HEK293 (cell line): ENCODE data around the gene ZNF771.

Experiments
- BCL11A ChIP-seq: fragments of 450-650 bp; formaldehyde crosslinking; IDR thresholded peaks from 2 replicates; pipeline ENCODE4 v1.5.1; 2016; ENCODE audit warnings: low read depth, missing biosample characterization, missing genetic modification characterization
- GLI4 ChIP-seq: fragments of 450-650 bp; formaldehyde crosslinking; IDR thresholded peaks from 2 replicates; pipeline ENCODE4 v1.5.1; 2016; ENCODE audit warnings: missing biosample characterization, missing genetic modification characterization
- GLIS2 ChIP-seq: fragments of 450-650 bp; formaldehyde crosslinking; IDR thresholded peaks from 2 replicates; pipeline ENCODE4 v1.5.1; 2016; ENCODE audit warnings: missing biosample characterization, missing genetic modification characterization
- HOXC10 ChIP-seq: sonication (generic); formaldehyde crosslinking; IDR thresholded peaks from 2 replicates; pipeline ENCODE4 v1.8.1; 2023; ENCODE audit warnings: mild to moderate bottlenecking, missing genetic modification reagents
- IKZF3 ChIP-seq: fragments of 450-650 bp; IDR thresholded peaks from 2 replicates; pipeline ENCODE4 v1.5.0; 2018; ENCODE audit warnings: missing biosample characterization, mild to moderate bottlenecking, missing genetic modification characterization, moderate library complexity
- KLF17 ChIP-seq: fragments of 450-650 bp; formaldehyde crosslinking; IDR thresholded peaks from 2 replicates; pipeline ENCODE4 v1.5.1; 2016; ENCODE audit warnings: missing biosample characterization, missing genetic modification characterization
- PBX3 ChIP-seq: sonication (generic); formaldehyde crosslinking; IDR thresholded peaks from 2 replicates; pipeline ENCODE4 v1.8.1; 2022; ENCODE audit warnings: mild to moderate bottlenecking, moderate library complexity, missing genetic modification reagents
- SETDB1 ChIP-seq: IDR thresholded peaks from one replicate; pipeline ENCODE4 v1.6.1; 2017; ENCODE audit warnings: mild to moderate bottlenecking, low read length, moderate library complexity, mixed read lengths; ENCODE audit not compliant: insufficient read length
- ZBTB11 ChIP-seq: fragments of 450-650 bp; formaldehyde crosslinking; conservative IDR thresholded peaks from 2 replicates; pipeline ENCODE4 v1.5.1; 2016; ENCODE audit warnings: low read depth, missing biosample characterization, missing genetic modification characterization
- ZBTB26 ChIP-seq: fragments of 450-650 bp; formaldehyde crosslinking; optimal IDR thresholded peaks from 2 replicates; pipeline ENCODE3; 2016; ENCODE audit warnings: missing biosample characterization, mild to moderate bottlenecking, missing genetic modification characterization
- ZBTB7A ChIP-seq: fragments of 450-650 bp; formaldehyde crosslinking; IDR thresholded peaks from 2 replicates; pipeline ENCODE4 v1.5.1; 2016; ENCODE audit warnings: low read depth, missing biosample characterization, missing genetic modification characterization
- ZFP37 ChIP-seq: fragments of 450-650 bp; formaldehyde crosslinking; IDR thresholded peaks from 2 replicates; pipeline ENCODE4 v1.5.1; 2016; ENCODE audit warnings: missing biosample characterization, missing genetic modification characterization
- ZNF169 ChIP-seq: fragments of 450-650 bp; formaldehyde crosslinking; IDR thresholded peaks from 2 replicates; pipeline ENCODE4 v1.5.1; 2016; ENCODE audit warnings: missing biosample characterization, missing genetic modification characterization
- ZNF174 ChIP-seq: fragments of 450-650 bp; formaldehyde crosslinking; IDR thresholded peaks from 2 replicates; pipeline ENCODE4 v1.5.0; 2017; ENCODE audit warnings: missing biosample characterization, mild to moderate bottlenecking, missing genetic modification characterization
- ZNF2 ChIP-seq: fragments of 450-650 bp; formaldehyde crosslinking; IDR thresholded peaks from 2 replicates; pipeline ENCODE4 v1.5.1; 2016; ENCODE audit warnings: missing biosample characterization, missing genetic modification characterization
- ZNF202 ChIP-seq: fragments of 450-650 bp; formaldehyde crosslinking; IDR thresholded peaks from 2 replicates; pipeline ENCODE4 v1.5.1; 2016; ENCODE audit warnings: missing biosample characterization, missing genetic modification characterization, borderline replicate concordance
- ZNF239 ChIP-seq: fragments of 450-650 bp; formaldehyde crosslinking; IDR thresholded peaks from 2 replicates; pipeline ENCODE4 v1.5.1; 2016; ENCODE audit warnings: missing biosample characterization, missing genetic modification characterization
- ZNF280C ChIP-seq: fragments of 450-650 bp; formaldehyde crosslinking; IDR thresholded peaks from 2 replicates; pipeline ENCODE4 v1.5.1; 2016; ENCODE audit warnings: missing biosample characterization, missing genetic modification characterization
- ZNF341 ChIP-seq: fragments of 450-650 bp; formaldehyde crosslinking; IDR thresholded peaks from 2 replicates; pipeline ENCODE4; 2016; ENCODE audit warnings: low read depth, missing biosample characterization, missing genetic modification characterization
- ZNF366 ChIP-seq: fragments of 450-650 bp; formaldehyde crosslinking; conservative IDR thresholded peaks from 2 replicates; pipeline ENCODE4 v1.5.1; 2016; ENCODE audit warnings: missing biosample characterization, missing genetic modification characterization
- ZNF398 ChIP-seq: fragments of 450-650 bp; formaldehyde crosslinking; IDR thresholded peaks from 2 replicates; pipeline ENCODE4 v1.5.1; 2017; ENCODE audit warnings: missing biosample characterization, missing genetic modification characterization
- ZNF544 ChIP-seq: fragments of 450-650 bp; formaldehyde crosslinking; IDR thresholded peaks from 2 replicates; pipeline ENCODE4 v1.5.0; 2017; ENCODE audit warnings: missing biosample characterization, missing genetic modification characterization
- ZNF548 ChIP-seq: fragments of 450-650 bp; formaldehyde crosslinking; IDR thresholded peaks from 2 replicates; pipeline ENCODE4 v1.5.1; 2016; ENCODE audit warnings: missing biosample characterization, missing genetic modification characterization
- ZNF645 ChIP-seq: fragments of 450-650 bp; formaldehyde crosslinking; IDR thresholded peaks from 2 replicates; pipeline ENCODE4; 2016; ENCODE audit warnings: missing biosample characterization, missing genetic modification characterization
- ZNF704 ChIP-seq: fragments of 450-650 bp; formaldehyde crosslinking; IDR thresholded peaks from 2 replicates; pipeline ENCODE4 v1.5.1; 2016; ENCODE audit warnings: missing biosample characterization, missing genetic modification characterization
- ZNF768 ChIP-seq: fragments of 450-650 bp; formaldehyde crosslinking; IDR thresholded peaks from 2 replicates; pipeline ENCODE4 v1.5.1; 2018; ENCODE audit warnings: missing biosample characterization, mild to moderate bottlenecking, missing genetic modification characterization

Gene ZNF771

GRCh38 chr16:30368122-30368791 is 39.1 kb upstream of the ZNF771 start (continued):
- TF ChIP-seq PBX3 (CRISPR knock-in tag), result no peak
- no peak for TF ChIP-seq ZNF280C (tag by site-specific recombination)
- TF ChIP-seq GLI4, result no peak
- TF ChIP-seq ZBTB26 (tag by site-specific recombination), result no peak
- TF ChIP-seq ZNF341 (tag by site-specific recombination), result 0 out of 2 replicates have a peak, but pooled peaks have one; percentile 22
- peak; percentile 56 for TF ChIP-seq GLIS2
- TF ChIP-seq SETDB1, result no peak
- TF ChIP-seq ZNF544 (tag by site-specific recombination), result no peak
- TF ChIP-seq ZNF169, result no peak
- no peak for TF ChIP-seq ZNF239
- TF ChIP-seq HOXC10 (CRISPR knock-in tag), result no peak
- TF ChIP-seq ZFP37 (tag by site-specific recombination), result no peak
- TF ChIP-seq ZNF202 (tag by site-specific recombination), result no peak
- peak; percentile 63 for TF ChIP-seq IKZF3 (tag by site-specific recombination)
- no peak for TF ChIP-seq ZNF704 (tag by site-specific recombination)
- peak; percentile 60; the same call in 1 of the 2 replicates for TF ChIP-seq ZNF366
- TF ChIP-seq KLF17, result 0 out of 2 replicates have a peak, but pooled peaks have one; percentile 52
- TF ChIP-seq ZBTB11, result 0 out of 2 replicates have a peak, but pooled peaks have one; percentile 16
- TF ChIP-seq ZNF174 (tag by site-specific recombination), result no peak
- TF ChIP-seq ZNF398, result peak; percentile 88
- peak; percentile 22; the same call in 1 of the 2 replicates for TF ChIP-seq ZNF2 (tag by site-specific recombination)
- 0 out of 2 replicates have a peak, but pooled peaks have one; percentile 32 for TF ChIP-seq ZNF645 (tag by site-specific recombination)
- 0 out of 2 replicates have a peak, but pooled peaks have one; percentile 13 for TF ChIP-seq BCL11A (tag by site-specific recombination)
- no peak for TF ChIP-seq ZBTB7A (tag by site-specific recombination)
- TF ChIP-seq ZNF768 (tag by site-specific recombination), result no peak
- TF ChIP-seq ZNF548 (tag by site-specific recombination), result no peak
